ENCODE data around the gene COL18A1.

The COL18A1 gene

DNA sequence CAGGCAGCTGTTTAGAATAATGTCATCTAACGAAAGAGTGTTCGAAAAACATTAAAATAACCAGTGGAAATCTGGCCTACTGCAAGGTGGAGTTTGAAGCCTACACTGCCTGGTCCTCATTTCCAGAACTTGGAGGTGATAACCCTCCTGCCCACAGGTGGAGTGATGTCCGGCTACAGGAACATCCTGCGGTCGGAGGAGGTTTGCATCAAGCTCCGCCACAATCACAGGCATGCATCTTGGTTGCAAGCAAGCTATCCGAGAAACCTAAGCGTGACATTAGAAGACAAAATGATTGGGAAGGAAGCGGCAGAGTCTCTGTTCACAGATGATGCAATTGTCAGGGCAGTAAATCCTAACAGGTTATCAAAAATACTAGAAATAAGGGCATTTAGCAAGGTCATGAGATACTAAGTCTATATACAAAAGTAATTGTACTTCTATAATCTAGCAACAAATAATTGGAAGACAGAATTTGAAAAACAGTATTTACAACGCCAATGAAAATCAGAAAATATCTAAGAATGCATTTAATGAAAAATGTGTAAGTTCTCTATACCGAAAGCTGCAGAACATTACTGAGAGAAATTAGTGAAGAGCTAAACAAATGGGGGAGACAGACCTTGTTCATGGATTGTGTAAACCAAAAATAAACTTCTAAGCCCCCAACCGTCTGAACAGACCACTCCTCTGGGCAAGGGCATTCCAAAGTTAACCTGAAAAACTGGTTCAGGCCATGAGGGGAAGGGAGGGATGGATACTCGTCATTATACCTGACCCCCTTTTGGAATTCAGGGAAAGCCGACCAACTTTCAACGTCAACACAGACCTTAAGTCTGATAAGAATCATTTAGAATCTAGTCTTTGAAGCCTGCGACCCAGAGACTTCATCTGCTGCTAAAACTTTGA lies 141.9 kb downstream of the COL18A1 start:
- H3K4me2 ChIP-seq (ENCODE audit: insufficient read depth, low read length): no peak overlapping the region
- DNase-seq (no peak), ATAC-seq (ENCODE audit: insufficient read depth, low read depth) (no peak)
- H3K9me3 ChIP-seq (ENCODE audit: insufficient read depth, low read length, severe bottlenecking): no peaks in the 10 kb centered on the region
- H3K4me1 ChIP-seq (ENCODE audit: insufficient read depth, low read length): peaks cover 35% of the 10 kb centered on the region
- no peaks in the 10 kb centered on the region for H4K20me1 ChIP-seq (ENCODE audit: insufficient read depth, low read length)
- no peak overlapping the region for H3K9ac ChIP-seq (ENCODE audit: low read depth, low read length)
- H2AFZ ChIP-seq (ENCODE audit: low read depth, low read length): no peak overlapping the region
- no peak overlapping the region for H3K4me3 ChIP-seq (ENCODE audit: low read depth in 1 of 2, low read length in 2 of 2)
- H3K79me2 ChIP-seq (ENCODE audit: insufficient read depth, low read length): no peaks in the 10 kb centered on the region
- no peaks in the 10 kb centered on the region for H3K27me3 ChIP-seq (ENCODE audit: insufficient read depth, low read length, poor library complexity)
- TF ChIP-seq EZH2 (IDR thresholded peaks at IDR 0.05; ENCODE audit: borderline replicate concordance, low read depth, low read length, severe bottlenecking): no peak
- TF ChIP-seq, protein P1, sequence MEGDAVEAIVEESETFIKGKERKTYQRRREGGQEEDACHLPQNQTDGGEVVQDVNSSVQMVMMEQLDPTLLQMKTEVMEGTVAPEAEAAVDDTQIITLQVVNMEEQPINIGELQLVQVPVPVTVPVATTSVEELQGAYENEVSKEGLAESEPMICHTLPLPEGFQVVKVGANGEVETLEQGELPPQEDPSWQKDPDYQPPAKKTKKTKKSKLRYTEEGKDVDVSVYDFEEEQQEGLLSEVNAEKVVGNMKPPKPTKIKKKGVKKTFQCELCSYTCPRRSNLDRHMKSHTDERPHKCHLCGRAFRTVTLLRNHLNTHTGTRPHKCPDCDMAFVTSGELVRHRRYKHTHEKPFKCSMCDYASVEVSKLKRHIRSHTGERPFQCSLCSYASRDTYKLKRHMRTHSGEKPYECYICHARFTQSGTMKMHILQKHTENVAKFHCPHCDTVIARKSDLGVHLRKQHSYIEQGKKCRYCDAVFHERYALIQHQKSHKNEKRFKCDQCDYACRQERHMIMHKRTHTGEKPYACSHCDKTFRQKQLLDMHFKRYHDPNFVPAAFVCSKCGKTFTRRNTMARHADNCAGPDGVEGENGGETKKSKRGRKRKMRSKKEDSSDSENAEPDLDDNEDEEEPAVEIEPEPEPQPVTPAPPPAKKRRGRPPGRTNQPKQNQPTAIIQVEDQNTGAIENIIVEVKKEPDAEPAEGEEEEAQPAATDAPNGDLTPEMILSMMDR (IDR thresholded peaks at IDR 0.05; ENCODE audit: borderline replicate concordance, extremely low read depth, low read length, poor library complexity, severe bottlenecking): no peak
- no peak overlapping the region for H3K27ac ChIP-seq (ENCODE audit: low read length)
- H3K36me3 ChIP-seq (ENCODE audit: insufficient read depth, low read length): no peaks in the 10 kb centered on the region

DNA sequence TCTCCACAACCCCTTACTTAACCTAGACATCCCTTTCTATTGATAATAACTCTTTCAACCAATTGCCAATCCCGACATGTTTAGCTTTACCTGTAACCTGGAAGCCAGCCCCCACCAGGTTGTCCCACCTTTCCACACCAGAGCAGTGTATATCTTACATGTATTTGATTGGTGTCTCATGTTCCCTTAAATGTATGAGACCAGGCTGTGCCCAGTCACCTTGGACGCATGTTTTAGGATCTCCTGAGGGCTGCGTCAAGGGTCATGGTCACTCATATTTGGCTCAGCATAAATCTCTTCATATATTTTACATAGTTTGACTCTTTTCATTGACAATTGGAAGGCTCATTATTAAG lies 142.6 kb downstream of the COL18A1 start:
- no peak overlapping the region for H3K27ac ChIP-seq (ENCODE audit: low read length)
- TF ChIP-seq, protein P1 (IDR thresholded peaks at IDR 0.05; ENCODE audit: borderline replicate concordance, extremely low read depth, low read length, poor library complexity, severe bottlenecking): no peak
- TF ChIP-seq EZH2 (IDR thresholded peaks at IDR 0.05; ENCODE audit: borderline replicate concordance, low read depth, low read length, severe bottlenecking): no peak
- no peaks in the 10 kb centered on the region for H3K27me3 ChIP-seq (ENCODE audit: insufficient read depth, low read length, poor library complexity)
- H3K36me3 ChIP-seq (ENCODE audit: insufficient read depth, low read length): no peaks in the 10 kb centered on the region
- peaks cover 41% of the 10 kb centered on the region for H3K4me1 ChIP-seq (ENCODE audit: insufficient read depth, low read length)
- DNase-seq (no peak), ATAC-seq (ENCODE audit: insufficient read depth, low read depth) (no peak)
- H3K79me2 ChIP-seq (ENCODE audit: insufficient read depth, low read length): no peaks in the 10 kb centered on the region
- no peak overlapping the region for H3K4me2 ChIP-seq (ENCODE audit: insufficient read depth, low read length)
- no peaks in the 10 kb centered on the region for H4K20me1 ChIP-seq (ENCODE audit: insufficient read depth, low read length)
- no peak overlapping the region for H3K4me3 ChIP-seq (ENCODE audit: low read depth in 1 of 2, low read length in 2 of 2)
- no peak overlapping the region for H3K9ac ChIP-seq (ENCODE audit: low read depth, low read length)
- no peak overlapping the region for H2AFZ ChIP-seq (ENCODE audit: low read depth, low read length)
- no peaks in the 10 kb centered on the region for H3K9me3 ChIP-seq (ENCODE audit: insufficient read depth, low read length, severe bottlenecking)

DNA sequence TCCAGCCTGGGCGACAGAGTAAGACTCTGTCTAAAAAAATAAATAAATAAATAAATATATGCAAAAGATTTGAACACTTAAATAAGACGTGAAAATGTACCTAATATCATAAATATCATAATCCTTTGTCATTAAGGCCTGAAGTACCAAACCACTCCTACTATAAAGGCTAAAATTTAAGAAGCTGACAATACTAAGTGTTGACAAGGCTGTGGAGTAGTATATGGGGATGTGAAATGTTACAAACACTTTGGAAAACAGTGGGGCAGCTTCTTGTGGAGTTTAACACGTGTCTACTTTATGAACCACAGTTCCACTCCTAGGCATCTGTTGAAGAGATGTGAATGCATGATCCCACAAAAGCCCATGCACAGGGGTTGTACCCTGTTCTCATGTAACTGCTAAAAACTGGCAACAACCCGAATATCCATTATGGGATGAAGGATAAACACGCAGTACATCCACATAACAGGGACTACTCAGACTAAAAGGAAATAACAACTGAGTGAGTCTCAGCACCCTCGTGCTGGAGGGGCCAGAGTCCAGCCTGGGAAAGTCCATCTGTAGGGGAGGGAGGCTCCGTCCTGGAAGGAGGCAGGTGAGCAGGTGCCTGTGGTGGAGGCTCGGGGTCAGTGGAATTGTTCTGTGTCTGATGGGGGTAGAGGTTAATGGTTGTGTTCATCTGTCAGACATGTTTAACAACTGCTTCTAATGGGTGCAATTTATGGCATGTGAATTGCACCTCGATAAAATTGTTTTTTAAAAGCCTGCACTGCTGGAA lies 143.9 kb downstream of the COL18A1 start:
- no peak overlapping the region for H3K27ac ChIP-seq (ENCODE audit: low read length)
- DNase-seq: no peak
- no peak overlapping the region for H3K4me2 ChIP-seq (ENCODE audit: insufficient read depth, low read length)
- H3K9ac ChIP-seq (ENCODE audit: low read depth, low read length): no peak overlapping the region
- no peaks in the 10 kb centered on the region for H3K9me3 ChIP-seq (ENCODE audit: insufficient read depth, low read length, severe bottlenecking)
- no peak for ATAC-seq (ENCODE audit: insufficient read depth, low read depth)
- H3K27me3 ChIP-seq (ENCODE audit: insufficient read depth, low read length, poor library complexity): no peaks in the 10 kb centered on the region
- H3K36me3 ChIP-seq (ENCODE audit: insufficient read depth, low read length): no peaks in the 10 kb centered on the region; the same call in 1 of the 2 replicates
- 0 out of 2 replicates have a peak, but pooled peaks cover 2% of the 10 kb centered on the region for H3K79me2 ChIP-seq (ENCODE audit: insufficient read depth, low read length)
- TF ChIP-seq, protein P1 (IDR thresholded peaks at IDR 0.05; ENCODE audit: borderline replicate concordance, extremely low read depth, low read length, poor library complexity, severe bottlenecking): no peak
- TF ChIP-seq EZH2 (IDR thresholded peaks at IDR 0.05; ENCODE audit: borderline replicate concordance, low read depth, low read length, severe bottlenecking): no peak
- H2AFZ ChIP-seq (ENCODE audit: low read depth, low read length): no peak overlapping the region
- H3K4me1 ChIP-seq (ENCODE audit: insufficient read depth, low read length): peaks cover 37% of the 10 kb centered on the region
- H3K4me3 ChIP-seq (ENCODE audit: low read depth in 1 of 2, low read length in 2 of 2): no peak overlapping the region
- no peaks in the 10 kb centered on the region for H4K20me1 ChIP-seq (ENCODE audit: insufficient read depth, low read length)
